Measurements from ENCODE around the gene GIMAP8.
"Not testable (repeated sequence)": the region's sequence is repeated elsewhere in the genome, so short reads cannot be mapped to it uniquely, and the experiment has no call there.

Gene GIMAP8

DNA sequence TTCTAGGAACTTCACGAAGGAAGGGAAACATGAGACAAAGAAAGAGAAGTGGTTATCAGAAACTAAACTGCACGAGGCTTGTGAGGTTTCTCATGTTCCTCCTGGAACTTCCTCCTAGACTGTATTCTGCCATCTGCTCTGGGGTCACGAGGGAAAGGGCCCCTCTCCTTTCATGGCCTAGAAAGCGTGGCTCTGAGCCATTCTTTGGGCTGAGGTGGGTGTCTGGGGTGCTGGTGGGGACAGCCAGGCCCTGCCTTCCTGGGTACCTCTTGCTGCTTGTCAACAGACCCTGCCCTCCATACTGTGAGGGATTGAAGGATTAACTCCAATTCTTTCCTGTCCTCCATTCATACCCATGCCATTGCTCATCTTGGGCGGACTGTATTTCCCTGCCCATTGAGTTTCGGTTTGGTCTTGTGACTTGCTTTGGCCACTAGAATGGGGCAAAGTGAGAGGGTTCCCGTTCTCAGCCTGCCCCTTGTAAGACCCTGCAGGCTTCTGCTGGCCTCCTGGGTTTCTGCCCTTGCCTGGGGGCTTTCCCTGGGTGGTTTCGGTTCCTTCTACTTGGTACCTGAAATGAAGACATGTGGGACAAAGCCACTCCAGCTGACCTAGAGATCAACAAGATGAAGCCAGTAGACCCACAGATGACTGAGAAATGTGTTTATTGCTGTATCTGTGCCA is 14.9 kb upstream of the GIMAP8 start:
- peak; percentile 97 for DNase-seq (ENCODE audit: low spot score)

DNA sequence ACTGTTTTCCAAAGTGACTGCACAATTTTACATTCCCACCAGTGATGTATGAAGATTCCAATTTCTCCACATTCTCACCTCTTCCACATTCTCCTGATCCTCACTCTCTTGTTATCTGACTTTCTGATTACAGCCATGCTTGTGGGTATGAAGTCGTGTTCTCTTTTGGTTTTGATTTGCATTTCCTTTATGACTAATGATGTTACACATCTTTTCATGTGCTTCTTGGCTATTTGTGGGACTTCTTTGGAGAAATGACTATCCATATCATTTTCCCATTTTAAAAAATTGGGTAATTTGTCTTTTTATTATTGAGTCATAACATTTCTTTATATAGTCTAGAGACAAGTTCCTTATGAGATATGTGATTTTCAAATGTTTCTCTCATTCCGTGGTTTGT is 10.5 kb upstream of the GIMAP8 start:
- no peak for DNase-seq (ENCODE audit: low spot score)

DNA sequence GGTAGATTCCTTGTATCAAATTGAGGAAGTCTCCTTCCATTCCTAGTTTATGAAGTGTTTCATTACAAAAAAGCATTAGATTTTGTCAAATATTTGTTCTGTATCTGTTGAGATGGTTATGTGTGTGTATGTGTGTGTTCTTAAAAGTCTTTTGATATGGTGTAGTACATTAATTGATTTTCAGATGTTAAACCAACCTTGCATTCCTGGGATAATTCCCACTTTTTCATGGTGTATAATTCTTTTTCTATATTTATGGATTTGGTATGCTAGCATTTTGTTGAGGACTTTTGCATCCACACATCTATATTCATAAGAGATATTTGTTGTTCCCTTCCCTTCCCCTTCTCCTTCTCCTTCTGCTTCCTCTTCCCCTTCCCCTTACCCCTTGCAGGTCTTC is 8.9 kb upstream of the GIMAP8 start:
- DNase-seq (ENCODE audit: low spot score): no peak

DNA sequence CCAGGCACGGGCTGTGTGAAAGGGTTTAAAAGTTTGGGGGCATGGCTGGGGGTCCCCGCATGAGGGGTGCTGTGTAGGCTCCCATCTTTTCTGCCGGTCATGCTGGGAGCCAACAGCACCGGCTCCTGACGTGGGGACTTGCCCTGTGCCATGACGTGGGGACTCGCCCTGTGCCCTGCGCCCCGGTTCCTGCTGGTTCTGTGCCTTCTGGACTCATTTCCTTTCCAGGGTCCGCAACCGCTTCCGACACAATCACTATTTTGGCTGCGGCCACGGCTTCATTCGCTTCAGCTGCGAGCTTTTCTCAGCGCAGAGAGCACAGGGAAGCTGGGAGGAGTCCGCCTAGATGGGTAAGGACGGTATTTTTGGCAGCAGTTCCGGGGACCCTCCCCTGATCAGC is 7.6 kb upstream of the GIMAP8 start:
- DNase-seq (ENCODE audit: low spot score): no peak

DNA sequence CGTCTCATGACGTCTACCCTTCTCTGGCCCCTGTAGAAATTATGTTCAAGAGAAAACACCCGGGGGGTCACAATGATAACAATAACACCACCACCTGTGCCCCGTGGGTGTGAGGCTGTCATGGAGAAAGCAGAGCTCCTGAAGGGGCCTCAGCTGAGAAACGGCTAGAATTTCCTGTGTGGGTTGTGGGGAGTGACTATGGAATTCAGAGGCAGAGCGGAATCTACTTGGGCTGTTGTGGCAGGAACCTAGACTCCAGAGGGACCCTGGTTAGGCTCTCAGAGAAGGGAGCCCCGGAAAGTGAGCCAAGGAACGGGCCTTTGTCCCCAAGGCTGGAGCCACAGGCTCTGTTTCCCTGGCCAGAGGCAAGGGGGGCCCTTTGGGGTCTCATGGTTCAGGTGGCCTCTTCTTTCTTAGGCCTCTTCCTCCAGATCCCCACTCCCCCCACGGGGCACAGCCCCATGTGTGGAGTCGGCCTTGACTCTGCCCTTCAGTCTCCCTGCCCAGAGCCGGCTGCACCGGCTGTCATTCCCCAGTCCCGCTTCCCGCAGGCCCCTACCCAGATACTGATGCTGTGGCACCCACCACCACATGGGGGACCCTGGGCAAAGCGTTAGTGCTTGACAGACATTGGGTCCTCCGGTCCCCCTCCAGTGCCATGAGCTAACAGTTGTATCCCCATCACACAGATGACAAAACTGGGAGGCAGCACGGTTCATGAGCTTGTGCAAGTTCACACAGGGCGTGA is 6.5 kb upstream of the GIMAP8 start:
- DNase-seq (ENCODE audit: low spot score): no peak

DNA sequence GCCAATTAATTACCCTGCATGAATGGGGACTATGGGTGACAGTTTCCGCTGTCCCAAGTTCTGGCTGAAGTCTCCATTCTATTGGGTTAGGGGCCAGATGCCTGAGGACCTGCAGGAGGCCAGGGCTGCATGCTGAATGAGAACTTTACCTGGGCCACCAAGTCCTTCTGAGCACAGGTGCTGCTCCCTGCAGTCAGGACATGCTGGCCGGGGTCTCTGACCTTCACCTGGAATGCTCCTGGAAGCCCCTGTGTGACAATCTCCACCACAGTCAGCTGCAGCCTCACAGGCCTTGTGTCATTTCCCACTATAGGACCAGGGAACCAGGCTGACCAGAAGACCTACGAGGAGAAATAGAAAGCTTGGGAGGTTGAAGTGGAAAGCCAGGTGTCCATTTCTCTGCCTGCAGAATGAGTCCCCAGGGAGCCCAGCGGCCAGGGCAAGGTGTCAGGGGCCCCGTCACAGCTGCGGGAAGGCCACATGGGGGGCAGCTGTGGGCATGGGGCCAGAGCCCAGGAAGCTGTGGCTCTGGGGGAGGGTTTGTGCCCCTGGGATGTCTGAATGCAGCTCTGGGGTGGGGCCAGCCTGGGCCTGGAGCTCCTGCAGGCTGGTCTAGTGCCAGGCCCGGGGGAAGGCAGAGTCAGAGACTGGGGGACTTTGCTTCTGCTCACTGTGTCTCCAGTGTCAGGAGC is 5.6 kb upstream of the GIMAP8 start:
- peak; percentile 62 for DNase-seq (ENCODE audit: low spot score)

DNA sequence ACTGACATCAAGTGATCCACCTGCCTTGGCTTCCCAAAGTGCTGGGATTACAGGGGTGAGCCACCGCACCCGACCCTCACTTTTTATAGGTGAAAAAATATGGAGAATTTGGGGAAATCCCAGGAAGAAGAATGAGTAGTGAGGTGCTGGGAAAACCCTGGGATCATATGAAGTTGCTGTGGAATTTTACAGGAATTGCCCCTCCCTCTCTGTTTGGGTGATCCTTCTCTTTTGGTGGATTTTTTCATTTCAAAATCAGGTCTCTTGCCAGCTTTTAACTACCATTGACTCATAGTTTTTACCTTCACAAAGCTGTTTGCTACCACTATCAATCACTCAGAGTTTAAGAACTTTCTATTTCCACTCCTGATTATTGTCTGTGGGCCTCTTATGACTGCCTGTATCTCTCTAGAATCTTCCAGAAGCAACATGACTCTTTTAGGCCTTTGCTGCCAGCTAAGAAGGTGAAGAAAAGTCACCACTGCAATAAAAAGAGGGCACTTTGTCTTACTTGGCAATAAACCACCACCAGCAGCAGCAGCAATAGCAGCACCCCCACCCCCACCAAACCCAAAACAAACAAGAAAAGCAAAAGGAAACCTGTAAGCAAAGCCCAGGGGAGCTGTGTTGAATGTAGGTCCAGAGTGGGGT is 4.0 kb upstream of the GIMAP8 start:
- peak; percentile 61 for DNase-seq (ENCODE audit: low spot score)

DNA sequence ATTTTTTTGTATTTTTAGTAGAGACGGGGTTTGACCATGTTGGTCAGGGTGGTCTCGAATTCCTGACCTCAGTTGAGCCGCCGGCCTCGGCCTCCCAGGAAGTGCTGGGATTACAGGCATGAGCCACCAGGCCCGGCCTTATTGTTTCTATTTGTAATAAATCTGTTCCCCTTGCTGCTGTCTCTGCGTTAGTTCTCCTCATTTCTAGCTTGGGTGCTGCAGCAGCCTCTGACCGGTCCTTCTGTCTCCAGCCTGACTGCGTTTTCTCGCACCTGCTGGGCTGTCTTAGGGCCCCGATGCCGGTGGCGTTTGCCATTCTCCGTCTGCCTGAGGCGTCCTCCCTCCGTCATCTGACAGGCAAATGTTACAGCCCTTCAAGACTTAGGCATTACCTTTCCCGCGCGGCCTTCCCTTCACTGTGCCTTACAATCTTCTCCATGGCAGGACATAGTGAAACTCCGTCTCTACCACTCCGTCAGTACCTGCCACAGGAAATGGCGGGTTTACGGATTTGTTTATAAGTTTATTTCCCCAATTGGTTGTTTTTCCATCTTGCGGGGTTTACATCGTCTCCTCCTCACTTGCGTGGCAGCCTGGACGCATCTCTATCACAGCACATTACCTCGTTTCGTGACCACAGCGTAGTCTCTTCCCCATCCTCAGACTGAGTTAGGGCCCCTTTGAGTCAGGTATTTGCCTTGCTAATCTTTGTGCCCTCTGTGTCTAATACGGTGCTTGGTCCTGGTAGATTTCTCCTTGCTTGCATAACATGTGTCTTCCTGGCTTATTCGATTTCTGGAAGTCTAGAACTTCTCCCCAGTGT is 2.3 kb upstream of the GIMAP8 start:
- no peak for DNase-seq (ENCODE audit: low spot score)

DNA sequence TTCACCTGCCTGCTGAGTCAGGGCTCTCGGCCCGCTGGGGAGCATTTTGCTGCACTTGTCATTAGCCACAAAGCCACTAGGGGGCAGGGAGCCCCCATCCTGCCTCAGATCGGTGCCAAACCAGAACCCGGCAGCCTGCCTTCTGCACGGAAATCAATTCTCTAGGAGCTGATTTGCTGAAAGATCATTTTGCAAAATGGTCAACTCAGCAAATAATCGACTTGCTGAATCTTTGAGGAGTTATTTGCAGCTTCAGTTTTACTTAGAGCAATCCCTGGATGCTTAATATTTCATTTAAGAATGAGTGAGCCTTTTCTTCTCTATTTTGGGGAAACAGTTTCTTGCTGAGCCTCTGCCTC is 1.7 kb upstream of the GIMAP8 start:
- peak; percentile 89 for DNase-seq (ENCODE audit: low spot score)

DNA sequence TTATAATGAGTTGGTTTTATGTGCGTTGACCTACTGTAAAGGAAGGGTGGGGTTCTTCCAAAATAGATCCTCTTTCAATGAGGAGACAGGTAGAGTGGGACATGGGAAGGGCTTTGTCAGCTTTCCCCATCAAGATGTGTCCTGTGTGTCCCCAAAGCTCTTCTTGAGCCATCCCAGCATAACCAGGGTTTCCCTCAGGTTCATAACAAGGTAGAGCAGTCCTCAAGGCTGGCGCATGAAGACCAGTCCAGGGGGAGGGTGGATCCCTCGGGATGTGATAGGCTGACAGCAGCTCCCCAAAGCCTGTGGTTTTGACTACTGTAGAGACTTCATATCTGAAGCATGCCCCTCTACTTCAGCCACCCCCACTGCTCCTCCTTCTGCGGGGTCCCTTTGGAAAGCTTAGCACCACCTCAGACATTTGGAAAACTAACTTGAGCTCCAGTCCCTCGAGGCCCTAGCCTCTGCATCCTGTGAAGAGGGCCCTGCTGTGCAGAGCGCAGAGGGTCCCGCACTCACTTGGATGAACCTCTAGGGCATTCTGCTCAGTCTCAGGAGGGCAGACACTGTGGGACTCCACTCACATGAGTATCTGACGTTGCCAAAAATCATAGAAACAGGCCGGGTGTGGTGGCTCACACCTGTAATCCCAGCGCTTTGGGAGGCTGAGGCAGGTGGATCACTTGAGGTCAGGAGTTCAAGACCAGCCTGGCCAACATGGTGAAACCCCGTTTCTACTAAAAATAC is 1.1 kb upstream of the GIMAP8 start:
- no peak for DNase-seq (ENCODE audit: low spot score)

DNA sequence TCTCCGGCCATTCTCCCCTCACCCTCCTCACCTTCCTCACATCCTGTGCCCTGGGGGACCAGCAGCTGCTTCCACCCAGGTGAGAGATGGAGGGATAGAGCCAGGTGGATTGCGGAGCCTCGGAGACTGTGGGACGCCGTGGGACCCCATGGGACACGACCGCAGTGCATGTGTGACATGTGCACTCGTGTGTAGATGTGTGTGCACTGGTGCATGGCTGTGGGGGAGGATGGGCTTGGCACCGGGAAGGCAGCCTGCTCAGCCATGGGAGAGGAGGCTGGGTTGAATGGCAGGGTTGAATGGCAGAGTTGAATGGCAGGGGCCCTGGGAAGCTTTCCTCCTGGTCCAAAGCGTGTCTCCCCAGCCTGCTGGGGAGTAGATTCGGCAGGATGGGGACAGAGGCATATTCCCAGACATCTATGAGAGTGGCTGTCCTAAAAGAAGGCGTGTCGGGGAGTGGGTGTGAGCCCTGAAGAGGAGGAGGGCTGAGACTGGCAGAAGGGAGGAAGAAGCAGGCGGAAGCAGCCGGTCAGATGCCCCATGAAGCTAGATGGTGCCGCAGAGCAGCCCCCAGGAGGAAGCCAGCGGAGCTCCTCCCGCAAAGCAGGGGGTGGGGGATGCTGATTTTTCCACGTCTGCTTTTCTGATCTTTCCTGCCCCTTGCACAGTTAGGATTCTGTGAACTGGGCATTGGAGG is 815 bp downstream of the GIMAP8 start:
- peak; percentile 52 for DNase-seq (ENCODE audit: low spot score)

DNA sequence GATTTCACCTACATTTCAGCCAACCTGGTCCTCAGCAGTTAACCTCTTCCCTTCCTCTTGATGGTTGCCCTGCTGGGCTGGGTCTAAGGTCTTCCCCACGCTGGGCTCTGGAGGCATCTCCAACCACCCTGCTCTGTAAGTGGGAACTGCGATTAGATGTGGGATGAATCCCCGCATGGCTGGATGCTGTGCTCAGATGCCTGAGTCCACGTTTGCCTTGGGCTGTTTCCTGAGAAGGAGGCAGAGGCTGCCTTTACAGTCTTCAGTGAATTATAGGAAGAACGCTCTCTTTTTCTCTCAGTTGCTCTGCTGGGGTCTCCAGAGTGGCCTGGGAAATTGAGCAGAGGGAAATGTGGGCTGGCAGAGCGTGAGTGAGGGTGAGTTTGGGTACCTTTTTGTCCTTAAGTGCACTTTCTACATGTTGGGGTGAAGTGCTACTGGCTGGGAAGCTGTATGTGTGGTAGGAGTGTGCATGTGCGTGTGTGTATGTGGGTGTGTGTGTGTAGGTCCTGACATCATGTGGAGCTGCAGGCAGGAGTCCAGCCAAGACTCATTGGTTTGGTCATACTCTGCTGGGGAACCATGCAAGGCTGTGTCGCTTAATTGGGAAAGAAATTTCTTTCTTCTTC is 1.5 kb downstream of the GIMAP8 start:
- DNase-seq (ENCODE audit: low spot score): no peak

DNA sequence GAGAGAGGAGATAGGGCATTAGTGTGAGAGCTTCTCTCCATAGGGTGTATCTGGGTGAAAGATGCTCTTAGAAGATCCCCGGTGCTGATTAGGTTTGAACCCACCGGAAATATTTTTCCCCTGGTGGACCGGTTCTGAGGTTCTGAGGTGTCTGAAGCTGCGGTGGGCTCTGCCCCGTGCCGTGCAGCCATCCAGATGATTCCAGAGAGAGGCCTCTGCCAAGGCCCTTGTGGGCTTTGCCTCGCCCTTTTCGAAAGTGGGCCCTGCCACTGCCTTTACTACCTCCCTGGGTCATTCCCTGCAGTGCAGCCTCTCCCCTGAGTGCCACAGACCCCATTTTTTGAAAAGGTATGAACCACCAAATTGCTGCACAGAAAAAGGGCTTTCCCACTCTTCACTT is 2.8 kb downstream of the GIMAP8 start:
- no peak for DNase-seq (ENCODE audit: low spot score)

DNA sequence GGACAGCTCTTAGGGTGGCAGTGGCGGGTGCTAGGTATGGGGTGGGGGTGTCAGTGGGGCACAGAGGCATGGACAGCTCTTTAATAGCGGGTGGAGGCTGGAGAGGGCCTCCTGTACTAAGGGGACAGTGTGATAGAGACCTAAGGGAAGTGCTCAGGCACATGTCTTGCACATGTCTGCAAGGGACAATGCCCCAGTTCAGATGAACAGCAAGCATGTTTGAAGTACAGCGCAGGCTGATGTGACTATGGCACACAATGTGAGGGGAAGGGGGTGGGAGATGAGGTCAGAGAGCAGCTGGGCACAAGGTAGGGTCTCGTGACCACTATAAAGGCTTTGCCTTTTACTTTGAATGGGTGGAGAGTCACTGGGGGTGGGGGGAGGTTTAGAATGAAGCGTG is 3.5 kb downstream of the GIMAP8 start:
- DNase-seq (ENCODE audit: low spot score): no peak

DNA sequence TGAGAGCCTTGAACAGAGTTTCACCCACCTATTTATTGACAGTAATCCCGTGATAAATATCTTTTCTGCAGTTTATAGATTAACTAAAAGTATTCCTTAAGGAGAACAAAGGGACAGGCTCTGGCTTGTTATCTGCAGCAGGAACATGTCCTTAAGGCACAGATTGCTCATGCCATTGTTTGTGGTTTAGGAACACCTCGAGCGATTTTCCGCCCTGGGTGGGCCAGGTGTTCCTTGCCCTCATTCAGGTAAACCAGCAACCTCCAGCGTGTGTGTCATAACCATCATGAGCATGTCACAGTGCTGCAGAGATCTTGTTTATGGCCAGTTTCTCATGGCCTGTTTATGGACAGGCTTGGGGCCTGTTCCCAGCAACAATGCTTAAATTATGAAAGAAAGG is 6.6 kb downstream of the GIMAP8 start:
- DNase-seq (ENCODE audit: low spot score): not testable (repeated sequence)

DNA sequence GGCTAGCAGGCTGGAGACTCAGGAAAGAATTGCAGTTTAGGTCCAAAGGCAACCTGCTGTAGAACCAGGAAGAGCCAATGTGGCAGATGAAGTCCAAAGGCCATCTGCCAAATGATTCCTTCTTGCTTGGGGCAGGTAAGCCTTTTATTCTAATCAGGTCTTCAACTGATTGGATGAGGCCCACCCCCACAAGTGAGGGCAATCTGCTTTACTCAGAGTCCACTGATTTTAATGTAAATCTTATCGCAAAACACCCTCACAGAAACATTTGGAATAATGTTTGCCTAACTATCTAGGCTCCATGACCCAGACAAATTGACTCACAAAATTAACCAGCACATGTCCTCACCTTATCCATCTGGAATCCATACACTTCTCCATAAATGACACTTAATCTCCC is 7.8 kb downstream of the GIMAP8 start:
- no peak for DNase-seq (ENCODE audit: low spot score)

DNA sequence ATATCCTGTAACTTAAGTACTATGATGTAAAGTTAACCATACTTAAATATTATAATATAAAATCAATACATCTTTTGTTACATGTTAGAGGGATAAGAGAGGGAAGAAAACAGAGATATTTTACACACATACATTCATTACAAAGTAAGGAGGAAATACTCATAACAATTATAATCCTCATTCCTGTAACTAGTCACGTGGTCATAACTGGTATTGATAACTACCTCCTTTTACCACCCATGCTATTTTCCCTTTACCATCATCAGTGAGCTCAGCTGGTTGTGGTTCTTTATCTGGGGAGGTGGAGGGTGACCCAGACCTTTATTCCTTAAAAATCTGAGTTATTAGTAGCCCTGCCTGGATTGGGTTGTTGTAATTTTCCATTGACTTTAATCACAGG is 8.3 kb downstream of the GIMAP8 start:
- DNase-seq (ENCODE audit: low spot score): no peak

DNA sequence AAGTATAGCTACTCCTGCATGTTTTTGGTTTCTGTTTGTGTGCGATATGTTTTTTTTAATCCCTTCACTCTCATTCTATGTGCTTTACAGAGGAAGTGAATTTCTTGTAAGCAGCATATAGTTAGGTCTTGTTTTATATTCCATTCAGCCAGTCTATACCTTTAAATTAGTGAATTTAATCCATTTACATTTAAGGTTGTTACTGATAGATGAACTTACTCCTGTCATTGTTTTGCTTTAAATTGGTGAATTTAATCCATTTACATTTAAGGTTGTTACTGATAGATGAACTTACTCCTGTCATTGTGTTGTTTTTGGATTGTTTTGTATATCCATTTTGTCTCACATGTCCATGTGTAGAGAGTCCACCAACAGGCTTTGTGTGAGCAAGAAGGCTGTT is 11.1 kb downstream of the GIMAP8 start:
- no peak for DNase-seq (ENCODE audit: low spot score)

DNA sequence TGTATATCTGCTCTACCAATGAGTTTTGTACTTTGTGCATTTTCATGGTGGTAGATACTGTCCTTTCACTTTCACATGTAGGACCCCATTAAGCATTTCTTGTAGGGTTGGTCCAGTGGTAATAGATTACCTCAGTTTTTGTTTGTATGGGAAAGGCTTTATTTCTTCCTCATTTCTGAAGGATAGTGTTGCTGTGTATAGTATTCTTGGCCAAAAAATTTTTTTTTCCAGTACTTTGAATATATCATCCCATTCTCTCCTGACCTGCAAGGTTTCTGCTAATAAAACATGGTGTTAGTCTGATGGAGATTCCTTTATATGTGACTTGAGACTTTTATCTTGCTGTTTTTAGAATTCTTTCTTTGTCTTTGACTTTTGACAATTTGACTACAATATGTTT is 12.0 kb downstream of the GIMAP8 start:
- no peak for DNase-seq (ENCODE audit: low spot score)

DNA sequence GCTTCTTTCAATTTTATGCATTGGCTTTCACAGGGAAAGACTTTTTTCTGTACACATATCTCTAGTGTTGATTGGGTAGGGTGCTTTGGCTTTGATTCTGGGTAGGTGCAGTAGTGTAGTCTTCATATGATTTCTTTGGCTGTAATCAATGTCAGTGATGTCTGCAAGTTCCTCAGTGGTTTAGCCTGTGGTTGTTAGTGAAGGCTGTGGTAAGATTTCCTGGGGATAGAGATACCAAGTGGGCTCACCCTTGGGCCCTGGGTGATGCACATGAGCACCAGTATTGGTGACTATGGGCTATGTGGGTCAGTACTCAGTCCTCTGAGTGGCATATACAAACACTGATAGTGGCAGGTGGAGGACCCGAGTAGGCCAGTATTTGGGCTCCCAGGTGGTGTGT is 13.0 kb downstream of the GIMAP8 start:
- DNase-seq (ENCODE audit: low spot score): no peak
